GM19438 (cell line): Measurements from ENCODE around the gene NIPA2.

Experiments used
- ATAC-seq: cut with Tn5 transposase; IDR thresholded peaks from one replicate; pipeline ENCODE4 v1.9.1; 2021; ENCODE audit warnings: low read depth; ENCODE audit not compliant: unreplicated experiment

The NIPA2 gene

GRCh38 chr15:22895465-22896190, 57.2 kb downstream of the NIPA2 start:
- no peak for ATAC-seq

DNA sequence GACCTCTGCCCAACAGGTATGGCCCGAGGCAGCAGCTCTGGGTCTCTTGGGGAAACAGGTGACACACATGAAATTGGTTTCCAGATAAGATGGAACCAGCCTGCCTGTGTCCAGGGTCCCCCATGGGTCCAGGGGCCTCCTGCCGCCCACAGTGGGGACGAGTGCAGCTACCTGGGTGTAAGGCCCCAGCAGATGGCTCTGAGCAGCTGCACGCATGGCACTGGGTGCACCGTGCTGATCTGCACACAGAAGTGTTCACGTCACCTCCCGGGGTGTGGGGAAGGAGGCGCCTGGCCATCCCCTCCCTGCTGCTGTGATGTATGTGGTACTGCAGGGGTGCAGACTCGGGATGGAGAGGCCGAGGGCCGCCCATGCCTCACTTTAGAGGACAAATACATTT, 63.6 kb downstream of the NIPA2 start:
- ATAC-seq = no peak

DNA sequence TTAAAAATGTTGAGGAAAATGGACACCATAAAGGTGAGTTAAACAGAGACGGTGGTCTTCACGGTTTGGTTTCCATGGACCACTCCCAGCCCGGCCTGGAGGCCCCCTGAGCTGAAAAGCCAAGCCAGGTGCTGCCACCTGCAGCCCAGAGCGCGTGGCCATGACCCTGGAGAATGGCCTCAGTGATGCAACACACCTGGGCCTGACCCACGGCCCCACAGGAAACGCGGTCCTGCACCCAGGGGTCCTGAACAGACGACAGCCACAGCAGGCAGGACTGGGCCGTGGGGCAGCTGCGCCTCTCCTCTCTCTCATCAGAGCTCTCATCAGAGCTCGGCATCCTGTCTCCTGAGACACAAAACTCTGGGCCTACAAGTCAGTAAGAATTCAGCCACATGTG, 64.1 kb downstream of the NIPA2 start:
- no peak for ATAC-seq

- no peak for ATAC-seq
Measured at GRCh38 chr15:22902981-22903380, 64.5 kb downstream of the NIPA2 start.

- ATAC-seq = no peak
Measured at GRCh38 chr15:22903427-22903826, 65.0 kb downstream of the NIPA2 start.

GRCh38 chr15:22903961-22904534, 65.6 kb downstream of the NIPA2 start:
- no peak for ATAC-seq

GRCh38 chr15:22904736-22905135, 66.3 kb downstream of the NIPA2 start:
- no peak for ATAC-seq

DNA sequence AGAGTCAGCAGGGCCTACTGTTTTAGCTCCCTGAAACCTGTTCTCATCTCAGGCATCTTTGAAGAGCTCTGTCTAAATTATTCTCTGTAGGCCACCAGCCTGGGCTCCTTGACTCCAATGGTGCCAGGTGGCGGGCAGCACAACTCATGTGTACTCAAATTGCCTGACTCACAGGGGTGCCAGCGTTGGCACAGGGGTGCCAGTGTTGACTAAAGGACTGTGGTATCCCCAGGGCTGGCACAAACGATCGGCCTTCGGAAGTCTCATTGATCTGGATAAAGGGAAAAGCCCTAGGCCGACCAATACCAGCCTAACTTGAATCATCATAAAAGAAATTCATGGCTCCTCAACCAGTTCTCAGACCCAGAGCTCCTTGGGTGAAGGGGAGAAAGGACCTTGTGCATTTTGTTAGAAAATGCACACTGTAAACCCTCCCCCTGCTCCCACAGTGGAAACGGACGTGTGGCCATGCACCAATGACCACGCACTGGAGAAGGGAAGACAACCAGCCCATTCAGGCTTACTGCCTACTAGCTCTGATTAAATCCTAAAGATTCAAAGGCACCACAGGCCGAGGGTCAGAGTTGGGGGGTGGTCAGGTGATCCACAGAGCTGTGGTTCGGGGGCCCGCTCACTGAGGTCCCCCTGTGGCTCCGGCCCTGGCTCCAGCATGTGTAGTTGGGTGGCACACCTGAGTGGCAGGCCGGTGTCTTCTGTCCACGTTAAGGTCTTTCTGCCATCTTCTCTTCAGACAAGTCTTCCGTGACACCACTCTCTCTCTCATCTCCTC, 68.9 kb downstream of the NIPA2 start:
- no peak for ATAC-seq

GRCh38 chr15:22908830-22909229, 70.4 kb downstream of the NIPA2 start:
- no peak for ATAC-seq

DNA sequence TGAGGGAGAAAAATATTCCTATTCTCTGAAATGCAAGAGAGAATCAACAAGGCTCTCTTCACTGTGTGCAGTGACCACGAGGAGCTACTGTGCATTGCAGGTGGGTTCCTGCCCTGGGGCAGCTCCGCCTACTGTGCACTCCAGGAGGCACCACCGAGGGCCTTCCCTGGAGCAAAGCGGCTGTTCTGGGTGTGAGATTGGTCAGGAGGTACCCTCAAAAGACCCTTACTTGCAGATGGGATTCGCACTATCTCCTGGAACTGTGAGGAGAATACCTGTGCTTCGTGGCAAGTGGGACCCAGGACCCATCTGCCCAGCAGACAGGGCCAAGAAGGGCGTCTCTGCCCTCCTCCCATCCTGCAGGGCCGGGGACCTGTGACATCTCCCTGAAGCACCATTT, 72.8 kb downstream of the NIPA2 start:
- ATAC-seq = no peak

DNA sequence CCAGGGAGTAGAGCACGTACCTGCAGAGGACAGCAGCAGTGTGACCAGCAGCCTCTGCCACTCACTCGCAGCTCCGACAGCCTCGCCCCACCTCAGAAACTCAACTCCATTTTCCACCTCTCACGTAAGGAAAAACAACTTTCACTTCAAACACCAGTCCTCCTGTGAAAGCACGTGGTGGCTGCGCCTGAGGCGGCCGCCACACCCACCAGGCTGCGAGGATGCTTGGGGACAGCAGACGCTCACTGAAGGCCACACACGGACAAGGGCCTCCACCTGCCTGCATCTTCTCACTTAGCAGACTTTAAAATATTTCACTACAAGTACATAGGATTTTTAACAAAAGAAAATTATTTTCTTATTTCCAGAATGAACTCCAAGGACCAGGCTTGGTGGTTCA, 73.8 kb downstream of the NIPA2 start:
- ATAC-seq = no peak

DNA sequence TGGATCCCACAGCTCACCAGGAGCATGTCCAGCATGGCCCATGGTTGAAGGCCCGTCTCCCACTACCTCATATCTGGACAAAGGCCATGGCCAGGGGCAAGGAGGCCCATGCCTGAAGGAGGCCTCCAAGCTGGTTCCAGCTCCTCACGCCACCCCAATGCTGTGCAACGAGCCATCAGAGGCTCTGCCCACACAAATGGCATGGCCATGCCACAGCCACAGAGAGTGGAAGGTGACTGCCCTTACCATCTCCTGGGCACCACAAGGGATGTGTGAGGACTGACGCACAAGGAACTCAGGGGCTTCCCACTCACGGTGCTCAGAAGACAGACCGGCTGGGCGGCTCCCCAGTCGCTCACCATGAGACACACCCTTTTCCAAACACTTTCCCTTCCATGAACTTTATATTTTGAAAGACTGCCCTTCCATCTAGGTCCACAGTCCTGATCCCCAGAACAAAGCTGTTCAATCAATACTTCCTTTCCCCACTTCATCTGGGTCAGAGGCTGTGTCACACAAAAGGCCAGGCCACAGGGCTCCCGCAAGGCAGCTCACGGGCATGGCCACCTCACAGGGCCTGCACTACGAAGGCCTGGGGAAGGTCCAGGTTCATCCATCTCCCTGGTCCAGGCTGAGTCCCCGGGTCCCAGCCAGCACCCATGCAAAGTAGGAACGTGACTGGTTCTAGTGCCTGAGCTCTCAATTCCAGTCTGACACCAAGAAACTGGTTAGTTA, 75.3 kb downstream of the NIPA2 start:
- ATAC-seq = no peak

GRCh38 chr15:22915866-22916515, 77.5 kb downstream of the NIPA2 start:
- no peak for ATAC-seq

- no peak for ATAC-seq
Measured at GRCh38 chr15:22916606-22917350, 78.3 kb downstream of the NIPA2 start.

- no peak for ATAC-seq
Measured at GRCh38 chr15:22917556-22917955, 79.1 kb downstream of the NIPA2 start.
